Bronchial epithelial cell (primary cell): ENCODE measurements around the gene GK. TPM values are rescaled to one million over a fixed set of nuclear protein-coding genes. Genes with fewer than 3 reads are reported as not detected.
A peak's percentile ranks its signal among the peaks of the same experiment; 100 is the strongest.

Experiments used
- DNase-seq: peaks from one replicate; pipeline ENCODE4 v3.0.0-alpha.2; 2010; ENCODE audit warnings: low read depth
- FAIRE-seq: peaks from 2 replicates; lab custom pipeline; 2011; peaks lifted over from hg19 to GRCh38; lab: Jason Lieb, UNC
- H3K27me3 ChIP-seq: 2 replicates; pipeline ENCODE4 v1.5.1; 2011; ENCODE audit warnings: low read length; ENCODE audit not compliant: control insufficient read depth, insufficient read depth
- H3K36me3 ChIP-seq: 2 replicates; pipeline ENCODE4 v1.5.1; 2011; ENCODE audit warnings: low read length; ENCODE audit not compliant: control insufficient read depth, insufficient read depth
- H3K4me3 ChIP-seq: 2 replicates; pipeline ENCODE4 v1.5.1; 2011; ENCODE audit warnings: mild to moderate bottlenecking, low read depth, low read length, control low read depth
- CTCF ChIP-seq: IDR thresholded peaks from 2 replicates; pipeline ENCODE4 v1.5.1; 2011; ENCODE audit warnings: mild to moderate bottlenecking, moderate library complexity, low read length, control low read depth, inconsistent platforms; ENCODE audit not compliant: insufficient read depth, severe bottlenecking
- total RNA-seq: library from RNA; depleted of rRNA; stranded (reverse); fragments of >200 nt; gene quantifications from 2 replicates; pipeline ENCODE4 v1.2.1, GENCODE V29; 2014

The GK gene
- total RNA-seq, 1 donor from 2014 or later = 38.7 TPM

GRCh38 chrX:30615229-30615628, 38.0 kb upstream of the GK start:
- H3K36me3 ChIP-seq = no peaks in the 10 kb centered on the region
- DNase-seq = peak; percentile 79
- no peak for FAIRE-seq
- no peak overlapping the region for H3K4me3 ChIP-seq
- TF ChIP-seq CTCF = no peak
- no peaks in the 10 kb centered on the region for H3K27me3 ChIP-seq

- peak; percentile 15 for DNase-seq
- Histone ChIP-seq H3K4me3 (no peak overlapping the region), H3K36me3 (no peaks in the 10 kb centered on the region), H3K27me3 (no peaks in the 10 kb centered on the region)
- TF ChIP-seq CTCF = no peak
- FAIRE-seq = no peak
Observed at GRCh38 chrX:30618160-30618765, 35.0 kb upstream of the GK start.

GRCh38 chrX:30620125-30620524, 33.1 kb upstream of the GK start:
- Histone ChIP-seq H3K4me3 (no peak overlapping the region), H3K27me3 (no peaks in the 10 kb centered on the region), H3K36me3 (no peaks in the 10 kb centered on the region)
- FAIRE-seq (no peak), DNase-seq (no peak)
- no peak for TF ChIP-seq CTCF

GRCh38 chrX:30620980-30621618, 32.1 kb upstream of the GK start:
- FAIRE-seq = no peak

GRCh38 chrX:30622361-30622760, 30.9 kb upstream of the GK start:
- H3K4me3 ChIP-seq = no peak overlapping the region
- no peaks in the 10 kb centered on the region for H3K36me3 ChIP-seq
- H3K27me3 ChIP-seq = no peaks in the 10 kb centered on the region
- no peak for FAIRE-seq
- no peak for DNase-seq
- TF ChIP-seq CTCF = no peak

More at GRCh38 chrX:30620980-30621618, 32.1 kb upstream of the GK start:
- TF ChIP-seq CTCF = no peak
- Histone ChIP-seq H3K36me3 (no peaks in the 10 kb centered on the region), H3K27me3 (no peaks in the 10 kb centered on the region), H3K4me3 (no peak overlapping the region)
- peak; percentile 82 for DNase-seq
